ENCODE measurements around the gene PRB3.

Gene PRB3

DNA sequence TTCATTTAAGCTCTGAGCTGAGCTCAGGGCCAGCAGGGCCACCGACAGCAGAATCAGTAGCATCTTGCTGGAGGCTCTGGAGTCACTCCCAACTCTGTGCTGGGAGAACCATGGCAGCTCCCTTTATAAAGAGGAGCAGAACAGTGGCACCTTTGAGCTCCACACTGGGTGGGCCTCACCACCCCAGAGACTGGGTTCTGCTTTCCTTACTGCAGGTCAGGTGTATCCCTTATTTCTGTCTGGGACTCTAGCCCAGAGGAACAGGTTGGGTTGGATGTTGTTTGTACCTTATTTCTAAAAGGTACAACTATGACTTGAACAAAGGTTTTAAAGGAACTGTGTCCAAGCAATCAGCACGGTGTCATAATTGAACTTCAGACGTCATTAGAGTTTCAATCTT, at the start of gene PRB3:
Gene PRB3 (minus strand): TSS at position 101 of the 400 bp plus-strand sequence. CDS start 38 bp downstream, at position 63.
- no peak for DNase-seq (ENCODE audit: low read depth)

DNA sequence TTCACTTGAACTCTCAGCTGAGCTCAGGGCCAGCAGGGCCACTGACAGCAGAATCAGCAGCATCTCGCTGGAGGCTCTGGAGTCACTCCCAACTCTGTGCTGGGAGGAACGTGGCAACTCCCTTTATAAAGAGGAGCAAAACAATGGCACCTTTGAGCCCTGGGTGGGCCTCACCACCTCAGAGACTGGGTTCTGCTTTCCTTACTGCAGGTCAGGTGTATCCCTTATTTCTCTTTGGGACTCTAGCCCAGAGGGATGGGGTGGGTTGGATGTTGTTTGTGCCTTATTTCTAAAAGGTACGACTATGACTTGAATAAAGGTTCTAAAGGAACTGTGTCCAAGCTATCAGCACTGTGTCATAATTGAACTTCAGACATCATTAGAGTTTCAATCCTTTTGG, 40.8 kb upstream of the PRB3 start, which contains the start of gene PRB4:
Gene PRB4 (minus strand): TSS at position 101 of the 400 bp plus-strand sequence. CDS start 38 bp downstream, at position 63.
- no peak for DNase-seq (ENCODE audit: low read depth)

DNA sequence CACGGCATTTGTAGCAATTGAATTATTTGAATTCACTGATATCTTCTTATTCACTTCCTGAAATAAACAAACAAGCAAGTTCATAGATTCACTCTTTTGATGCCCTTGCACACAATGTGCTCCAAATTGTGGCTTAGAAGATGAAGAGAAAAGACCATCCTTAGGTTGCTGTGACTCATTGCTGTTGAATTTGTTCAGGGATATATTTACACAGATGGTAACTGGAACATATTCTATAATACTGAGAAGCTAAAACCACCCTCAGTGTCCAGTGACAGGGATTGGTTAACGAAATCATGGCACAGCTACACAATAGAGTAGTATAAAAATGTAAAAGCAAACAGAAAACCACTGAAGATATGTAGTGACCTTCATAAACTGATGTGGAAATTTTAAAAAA, 37.6 kb upstream of the PRB3 start:
- no peak for DNase-seq (ENCODE audit: low read depth)

DNA sequence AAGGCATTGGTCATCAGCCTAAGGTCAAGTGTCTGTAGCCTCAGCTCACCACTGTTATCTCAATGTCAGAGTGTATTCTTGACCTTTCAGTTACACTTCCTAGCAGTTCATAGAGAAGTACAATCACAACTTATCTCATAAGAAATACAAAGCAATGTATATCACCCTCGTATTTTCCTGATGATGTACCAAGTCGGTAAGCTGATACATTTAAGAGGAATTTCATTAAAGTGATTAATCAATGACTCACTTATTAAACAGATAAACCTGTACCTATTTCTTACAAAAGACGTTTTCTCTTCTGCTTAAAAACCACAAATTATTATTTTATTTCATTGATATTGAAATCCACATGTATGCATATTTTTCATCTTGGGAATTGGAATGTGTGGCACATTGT, 3.9 kb upstream of the PRB3 start:
- no peak for DNase-seq (ENCODE audit: low read depth)

DNA sequence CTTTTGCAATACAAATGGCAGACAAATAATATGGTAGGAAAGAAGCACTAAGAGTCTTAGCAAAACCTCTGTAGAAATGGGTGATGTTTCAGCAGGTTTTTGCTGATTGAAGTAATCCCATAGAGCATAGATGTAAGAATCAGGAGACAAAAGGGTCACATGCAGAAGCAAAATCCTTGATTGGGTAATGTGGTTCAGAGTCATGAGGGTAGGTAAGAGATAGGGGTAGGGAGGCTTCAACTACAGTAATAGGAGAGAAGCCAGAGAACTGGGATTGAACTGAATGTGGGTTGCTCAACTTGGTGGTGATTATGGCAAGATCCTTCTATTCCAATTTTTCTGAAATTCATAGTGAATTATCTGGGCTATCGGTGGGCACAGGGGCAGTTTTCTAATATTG, 5.0 kb downstream of the PRB3 start:
- no peak for DNase-seq (ENCODE audit: low read depth)

DNA sequence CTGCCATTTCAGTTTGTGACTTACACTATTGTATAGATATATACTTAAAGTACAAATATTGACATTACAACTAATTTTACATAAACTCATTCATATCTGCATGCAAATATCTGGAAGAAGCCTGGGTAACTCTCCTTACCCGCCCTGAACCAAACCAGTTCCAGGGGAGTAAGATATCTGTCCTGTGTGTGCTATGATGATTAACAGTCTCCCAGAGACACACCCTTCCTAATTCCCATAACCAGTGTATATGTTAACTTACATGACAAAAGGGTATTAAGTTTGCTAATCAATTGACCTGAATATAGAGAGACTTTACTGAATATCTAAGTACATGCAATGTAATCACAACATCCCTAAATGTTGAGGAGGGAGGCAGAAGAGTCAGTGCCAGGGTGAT, 23.0 kb downstream of the PRB3 start:
- DNase-seq (ENCODE audit: low read depth) = no peak

DNA sequence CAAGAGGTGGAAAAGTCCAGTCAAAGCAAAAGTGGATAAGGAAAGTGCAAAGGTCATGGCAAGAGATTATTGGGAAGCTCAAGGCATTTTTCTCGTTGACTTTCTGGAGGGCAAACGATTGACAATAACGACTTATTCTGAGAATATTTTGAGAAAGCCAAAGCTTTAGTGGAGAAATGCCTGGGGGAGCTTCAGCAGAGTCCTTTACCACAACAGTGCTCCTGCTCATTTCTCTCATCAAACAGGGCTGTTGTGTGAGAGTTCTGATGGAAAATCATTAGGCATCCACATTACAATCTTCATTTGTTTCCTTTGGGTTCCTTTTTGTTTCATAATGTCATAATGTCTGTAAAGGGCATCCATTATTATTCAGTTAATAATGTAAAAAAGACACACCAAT, 26.9 kb downstream of the PRB3 start:
- no peak for DNase-seq (ENCODE audit: low read depth)

DNA sequence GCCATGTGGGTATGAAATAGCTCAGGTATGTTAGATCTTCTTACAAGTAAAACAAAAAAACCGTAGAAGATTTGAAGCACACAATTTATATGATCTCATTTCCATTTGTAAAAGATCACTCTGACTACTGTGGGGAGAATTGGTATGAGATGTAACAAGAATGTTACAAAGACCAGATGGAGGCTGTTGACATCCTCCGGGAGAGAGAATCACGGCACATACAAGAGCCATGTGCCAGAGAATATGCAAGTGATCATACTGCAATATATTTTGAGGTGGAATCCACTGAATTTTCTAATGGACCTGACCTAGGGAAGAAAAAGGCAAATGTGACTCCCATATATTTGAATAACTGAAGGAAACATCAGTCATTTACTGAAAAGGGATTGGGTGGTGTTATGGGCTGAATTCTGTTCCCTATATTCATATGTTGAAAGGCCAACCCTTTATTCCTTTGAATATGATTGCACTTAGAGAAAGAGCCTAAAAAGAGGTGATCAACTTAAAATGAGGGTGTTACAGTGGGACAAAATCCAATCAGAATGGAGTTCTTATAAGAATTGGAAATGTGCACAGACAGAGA, 29.1 kb downstream of the PRB3 start:
- DNase-seq (ENCODE audit: low read depth) = no peak

DNA sequence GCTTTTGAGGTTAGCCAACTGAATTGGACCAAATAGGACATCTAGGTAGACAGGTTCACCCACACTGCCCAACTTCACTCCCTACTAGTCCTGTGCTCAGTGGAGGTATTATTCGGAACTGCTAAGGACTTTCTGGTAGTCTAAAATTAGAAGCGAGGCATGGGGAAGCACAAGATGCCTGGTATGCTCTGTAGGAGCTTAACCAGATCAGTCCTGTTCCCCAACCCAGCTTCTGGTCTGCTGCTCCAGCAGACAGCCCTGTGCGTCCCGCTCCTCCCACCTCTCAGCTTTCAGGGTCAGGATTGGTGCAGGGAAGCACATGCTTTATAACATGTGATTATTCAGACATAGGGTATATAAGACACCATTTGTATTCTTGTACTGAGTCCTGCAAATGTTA, 31.2 kb downstream of the PRB3 start:
- no peak for DNase-seq (ENCODE audit: low read depth)

DNA sequence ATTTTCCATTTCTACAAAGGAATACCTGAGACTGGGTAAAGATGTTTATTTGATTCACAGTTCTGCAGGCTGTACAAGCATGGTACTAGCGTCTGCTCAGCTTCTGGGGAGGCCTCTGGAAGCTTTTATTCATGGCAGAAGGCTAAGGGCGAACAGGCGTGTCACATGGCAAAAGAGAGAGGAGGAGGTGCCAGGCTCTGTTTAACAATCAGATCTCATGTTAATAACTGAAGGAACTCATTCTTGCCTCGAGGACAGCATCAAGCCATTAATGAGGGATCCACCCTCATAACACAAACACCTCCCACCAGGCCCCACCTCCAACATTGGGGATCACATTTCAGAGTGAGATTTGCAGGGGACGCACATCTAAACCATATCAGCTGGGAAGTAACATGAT, 36.0 kb downstream of the PRB3 start:
- no peak for DNase-seq (ENCODE audit: low read depth)

DNA sequence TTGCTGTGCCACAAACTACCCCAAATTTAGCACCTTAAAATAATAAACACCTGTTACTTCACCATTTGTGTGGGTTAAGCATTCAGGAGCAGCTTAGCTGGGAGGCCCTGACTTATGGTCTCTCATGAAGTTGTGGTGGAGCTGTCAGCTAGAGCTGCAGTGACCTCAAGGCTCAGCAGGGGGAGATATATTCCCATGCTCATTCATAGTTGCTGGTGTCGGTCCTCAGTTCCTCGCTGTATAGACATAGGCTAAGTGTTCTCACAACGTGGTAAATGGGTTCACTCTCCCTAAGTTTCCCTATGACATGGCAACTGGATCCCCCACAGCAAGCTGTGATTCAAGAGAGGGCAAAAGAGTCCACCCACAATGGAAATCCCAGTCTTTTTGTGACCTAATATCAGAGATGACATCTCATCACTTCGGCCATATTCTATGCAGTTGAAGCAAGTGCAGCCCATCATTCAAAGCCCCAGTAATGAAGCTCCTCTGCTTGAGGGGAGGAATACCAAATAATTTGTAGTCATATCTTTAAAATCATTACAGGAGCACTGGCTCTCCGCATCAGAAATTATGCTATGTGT, 41.1 kb downstream of the PRB3 start:
- DNase-seq (ENCODE audit: low read depth) = peak; percentile 1

DNA sequence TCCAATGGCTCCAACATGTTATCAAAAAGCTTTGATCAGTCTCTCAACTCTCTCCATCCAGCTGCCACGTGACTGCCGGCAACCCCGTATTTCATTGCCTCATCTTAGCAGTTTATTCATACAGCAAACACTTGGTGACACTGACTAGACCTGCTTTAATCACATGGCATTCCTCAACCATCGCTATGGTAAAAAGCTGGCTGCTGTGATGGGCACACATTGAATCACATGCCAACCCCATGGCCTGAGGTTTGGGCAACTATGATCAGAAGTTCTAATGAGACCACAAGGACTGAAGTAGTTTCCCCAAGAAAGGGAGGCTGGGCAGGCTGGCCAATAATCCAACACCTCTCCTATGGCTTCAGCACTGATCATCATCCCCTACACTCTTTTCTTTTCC, 42.1 kb downstream of the PRB3 start:
- no peak for DNase-seq (ENCODE audit: low read depth)

Measured in stimulated activated CD8-positive, alpha-beta memory T cell treated with anti-CD3 and anti-CD28 coated beads, Interleukin-15, amount 100 ng/mL, for 1 hour (primary cell).